ENCODE results near the gene INPP5E.

INPP5E gene

GRCh38 chr9:136445799-136446198 lies 6.2 kb upstream of the INPP5E start:
- DNase-seq: no peak

- DNase-seq: no peak
These were observed 4.5 kb upstream of the INPP5E start for GRCh38 chr9:136444102-136444501.

- DNase-seq: no peak
These were observed 4.0 kb upstream of the INPP5E start for GRCh38 chr9:136443687-136444086.

GRCh38 chr9:136443087-136443486 lies 3.4 kb upstream of the INPP5E start:
- no peak for DNase-seq

GRCh38 chr9:136442265-136442664 lies 2.6 kb upstream of the INPP5E start:
- DNase-seq: no peak

- no peak for DNase-seq
These were observed 2.1 kb upstream of the INPP5E start for GRCh38 chr9:136441681-136442245.

GRCh38 chr9:136441191-136441680 lies 1.6 kb upstream of the INPP5E start:
- no peak for DNase-seq

GRCh38 chr9:136438548-136439480 lies 831 bp downstream of the INPP5E start:
- peak; percentile 60 for DNase-seq

GRCh38 chr9:136437839-136438547 lies 1.7 kb downstream of the INPP5E start:
- peak; percentile 18 for DNase-seq

GRCh38 chr9:136437430-136437829 lies 2.2 kb downstream of the INPP5E start:
- no peak for DNase-seq

- DNase-seq: no peak
These were observed 3.5 kb downstream of the INPP5E start for GRCh38 chr9:136436055-136436634.

- no peak for DNase-seq
These were observed 5.0 kb downstream of the INPP5E start for GRCh38 chr9:136434580-136435169.

- DNase-seq: no peak
These were observed 5.6 kb downstream of the INPP5E start for GRCh38 chr9:136433849-136434579.

- DNase-seq: no peak
These were observed 6.5 kb downstream of the INPP5E start for GRCh38 chr9:136433043-136433715.

- no peak for DNase-seq
These were observed 7.1 kb downstream of the INPP5E start for GRCh38 chr9:136432591-136432990.

GRCh38 chr9:136431782-136432350 lies 7.8 kb downstream of the INPP5E start:
- DNase-seq: no peak

- no peak for DNase-seq
These were observed 8.9 kb downstream of the INPP5E start for GRCh38 chr9:136430588-136431234.

GRCh38 chr9:136429683-136430491 lies 9.8 kb downstream of the INPP5E start:
- no peak for DNase-seq

- no peak for DNase-seq
These were observed 10.5 kb downstream of the INPP5E start for GRCh38 chr9:136429075-136429628.

Data from CD4-positive, alpha-beta T cell treated with Interleukin-12 subunit alpha and Interleukin-12 subunit beta, for 1 hour (primary cell).